Renal pelvis (tissue), 12 donors: ENCODE measurements around the gene PAPPA2. TPM values are rescaled to one million over a fixed set of nuclear protein-coding genes. Genes with fewer than 3 reads are reported as not detected.
A peak's percentile ranks its signal among the peaks of the same experiment; 100 is the strongest.
"Not testable (repeated sequence)": the region's sequence is repeated elsewhere in the genome, so short reads cannot be mapped to it uniquely, and the experiment has no call there.

Experiments
- DNase-seq: peaks from one replicate; pipeline ENCODE4 v3.0.0-alpha.2; 2013
- long read RNA-seq, 16 experiments: transcript quantifications; one replicate each; lab custom pipeline, GENCODE V29; 2026
- polyA plus RNA-seq, 3 donors: library from polyadenylated mRNA; unstranded; fragments of 120-200 nt; gene quantifications; one replicate each; pipeline ENCODE4 v1.2.1, GENCODE V29; 2013; ENCODE audit not compliant: insufficient read length in 3 of 3

PAPPA2 gene, protein sequence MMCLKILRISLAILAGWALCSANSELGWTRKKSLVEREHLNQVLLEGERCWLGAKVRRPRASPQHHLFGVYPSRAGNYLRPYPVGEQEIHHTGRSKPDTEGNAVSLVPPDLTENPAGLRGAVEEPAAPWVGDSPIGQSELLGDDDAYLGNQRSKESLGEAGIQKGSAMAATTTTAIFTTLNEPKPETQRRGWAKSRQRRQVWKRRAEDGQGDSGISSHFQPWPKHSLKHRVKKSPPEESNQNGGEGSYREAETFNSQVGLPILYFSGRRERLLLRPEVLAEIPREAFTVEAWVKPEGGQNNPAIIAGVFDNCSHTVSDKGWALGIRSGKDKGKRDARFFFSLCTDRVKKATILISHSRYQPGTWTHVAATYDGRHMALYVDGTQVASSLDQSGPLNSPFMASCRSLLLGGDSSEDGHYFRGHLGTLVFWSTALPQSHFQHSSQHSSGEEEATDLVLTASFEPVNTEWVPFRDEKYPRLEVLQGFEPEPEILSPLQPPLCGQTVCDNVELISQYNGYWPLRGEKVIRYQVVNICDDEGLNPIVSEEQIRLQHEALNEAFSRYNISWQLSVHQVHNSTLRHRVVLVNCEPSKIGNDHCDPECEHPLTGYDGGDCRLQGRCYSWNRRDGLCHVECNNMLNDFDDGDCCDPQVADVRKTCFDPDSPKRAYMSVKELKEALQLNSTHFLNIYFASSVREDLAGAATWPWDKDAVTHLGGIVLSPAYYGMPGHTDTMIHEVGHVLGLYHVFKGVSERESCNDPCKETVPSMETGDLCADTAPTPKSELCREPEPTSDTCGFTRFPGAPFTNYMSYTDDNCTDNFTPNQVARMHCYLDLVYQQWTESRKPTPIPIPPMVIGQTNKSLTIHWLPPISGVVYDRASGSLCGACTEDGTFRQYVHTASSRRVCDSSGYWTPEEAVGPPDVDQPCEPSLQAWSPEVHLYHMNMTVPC (N-terminal part only)
- polyA plus RNA-seq, result 10 to 100 TPM; 33.2 to 46.0 (median 45.4) TPM
- long read RNA-seq, donor 1, partial matches to known transcripts, result 12 of 16 reads
- long read RNA-seq, donor 1, other reads (novel, unspliced or antisense), result 0 of 16 reads
- long read RNA-seq, donor 2, transcript PAPPA2-204 (2 exons, 580 nt), result major isoform, 10 of 10 reads
- long read RNA-seq, donor 2, partial matches to known transcripts, result 0 of 10 reads
- long read RNA-seq, donor 2, other reads (novel, unspliced or antisense), result 0 of 10 reads
- long read RNA-seq, donor 3, partial matches to known transcripts, result 0 of 4 reads
- long read RNA-seq, donor 3, other reads (novel, unspliced or antisense), result 0 of 4 reads
- long read RNA-seq, donor 4, partial matches to known transcripts, result 0 of 1 reads
- long read RNA-seq, donor 4, other reads (novel, unspliced or antisense), result 0 of 1 reads
- long read RNA-seq, donor 5, partial matches to known transcripts, result 0 of 1 reads
- long read RNA-seq, donor 5, other reads (novel, unspliced or antisense), result 0 of 1 reads
- long read RNA-seq, donor 6, transcript PAPPA2-204 (2 exons, 580 nt), result major isoform, 6 of 15 reads
- long read RNA-seq, donor 6, partial matches to known transcripts, result 9 of 15 reads
- long read RNA-seq, donor 6, other reads (novel, unspliced or antisense), result 0 of 15 reads
- long read RNA-seq, donor 7, full-length matches to known transcripts, result 7 of 12 reads
- long read RNA-seq, donor 7, partial matches to known transcripts, result 5 of 12 reads
- long read RNA-seq, donor 7, other reads (novel, unspliced or antisense), result 0 of 12 reads
- long read RNA-seq, donor 8, result 0 reads
- long read RNA-seq, donor 9, transcript PAPPA2-204 (2 exons, 580 nt), result major isoform, 5 of 10 reads
- long read RNA-seq, donor 9, partial matches to known transcripts, result 5 of 10 reads
- long read RNA-seq, donor 9, other reads (novel, unspliced or antisense), result 0 of 10 reads
- long read RNA-seq, donor 10, full-length matches to known transcripts, result 1 of 1 reads
- long read RNA-seq, donor 10, partial matches to known transcripts, result 0 of 1 reads
- long read RNA-seq, donor 10, other reads (novel, unspliced or antisense), result 0 of 1 reads
- long read RNA-seq, donor 11, partial matches to known transcripts, result 11 of 12 reads
- long read RNA-seq, donor 11, other reads (novel, unspliced or antisense), result 0 of 12 reads
- long read RNA-seq, donor 12, full-length matches to known transcripts, result 6 of 29 reads
- long read RNA-seq, donor 12, partial matches to known transcripts, result 23 of 29 reads
- long read RNA-seq, donor 12, other reads (novel, unspliced or antisense), result 0 of 29 reads
- long read RNA-seq, donor 13, transcript PAPPA2-204 (2 exons, 580 nt), result major isoform, 5 of 5 reads
- long read RNA-seq, donor 13, partial matches to known transcripts, result 0 of 5 reads
- long read RNA-seq, donor 13, other reads (novel, unspliced or antisense), result 0 of 5 reads
- long read RNA-seq, donor 14, result 0 reads
- long read RNA-seq, donor 15, full-length matches to known transcripts, result 4 of 21 reads
- long read RNA-seq, donor 15, partial matches to known transcripts, result 17 of 21 reads
- long read RNA-seq, donor 15, other reads (novel, unspliced or antisense), result 0 of 21 reads
- long read RNA-seq, donor 16, full-length matches to known transcripts, result 7 of 28 reads
- long read RNA-seq, donor 16, partial matches to known transcripts, result 21 of 28 reads
- long read RNA-seq, donor 16, other reads (novel, unspliced or antisense), result 0 of 28 reads

DNA sequence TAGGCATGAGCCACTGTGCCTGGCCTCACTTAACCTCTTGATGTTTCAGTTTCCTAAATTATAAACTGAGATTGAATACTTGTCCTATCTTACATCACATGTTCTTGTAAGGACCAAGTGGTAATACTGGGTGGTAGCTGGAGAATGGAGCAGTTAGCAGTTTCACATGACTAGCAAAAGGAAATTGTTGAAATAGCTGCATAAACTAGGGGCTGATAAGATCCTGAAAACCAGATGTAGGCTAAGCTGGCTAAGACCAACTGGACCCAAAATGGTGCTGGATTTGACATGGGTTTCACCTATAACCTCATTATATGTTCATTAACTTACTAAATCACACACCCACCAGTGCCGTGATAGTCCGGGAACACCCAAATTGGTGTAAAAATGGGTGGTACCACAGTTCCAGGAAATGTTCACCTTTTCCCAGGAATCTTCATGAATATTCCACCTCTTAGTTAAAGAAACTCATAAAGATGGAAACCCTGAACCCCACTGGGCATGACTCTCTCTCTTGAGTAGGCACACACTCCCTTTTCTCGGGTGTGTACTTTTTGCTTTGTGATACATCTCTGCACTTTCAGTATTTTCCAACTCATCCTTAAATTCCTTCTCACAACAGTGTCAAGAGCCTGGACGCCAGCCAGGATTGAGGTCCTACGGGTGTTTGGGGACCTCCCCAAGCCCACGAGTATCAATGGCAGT is at the start of gene PAPPA2:
Gene PAPPA2 (plus strand): TSS at position 502 of the 705 bp plus-strand sequence. CDS start 93,148 bp downstream, outside the sequence.
- no peak for DNase-seq

DNA sequence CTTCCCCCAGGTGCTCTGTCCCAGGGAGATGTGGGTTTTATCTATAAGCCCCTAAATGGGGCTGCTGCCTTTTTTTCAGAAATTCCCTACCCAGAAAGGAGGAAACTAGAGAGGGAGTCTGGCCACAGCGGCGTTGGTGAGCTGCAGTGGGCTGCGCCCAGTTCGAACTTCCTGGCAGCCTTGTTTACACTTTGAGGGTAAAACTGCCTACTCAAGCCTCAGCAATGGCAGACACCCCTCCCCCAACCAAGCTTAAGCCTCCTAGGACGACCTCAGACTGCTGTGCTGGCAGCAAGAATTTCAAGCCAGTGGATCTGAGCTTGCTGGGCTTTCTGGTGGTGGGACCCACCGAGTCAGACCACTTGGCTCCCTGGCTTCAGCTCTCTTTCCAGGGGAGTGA is 46.2 kb upstream of the PAPPA2 start:
- no peak for DNase-seq

DNA sequence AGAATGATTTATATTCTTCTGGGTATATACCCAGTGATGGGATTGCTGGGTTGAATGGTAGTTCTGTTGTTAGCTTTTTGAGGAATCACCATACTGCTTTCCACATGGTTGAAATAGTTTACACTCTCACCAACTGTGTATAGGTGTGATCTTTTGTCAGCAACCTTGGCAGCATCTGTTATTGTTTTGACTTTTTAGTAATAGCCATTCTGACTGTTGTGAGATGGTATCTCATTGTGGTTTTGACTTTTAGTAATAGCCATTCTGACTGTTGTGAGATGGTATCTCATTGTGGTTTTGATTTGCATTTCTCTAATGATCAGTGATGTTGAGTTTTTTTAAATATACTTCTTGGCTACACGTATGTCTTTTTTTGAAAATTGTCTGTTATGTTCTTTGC is 43.4 kb upstream of the PAPPA2 start:
- not testable (repeated sequence) for DNase-seq

DNA sequence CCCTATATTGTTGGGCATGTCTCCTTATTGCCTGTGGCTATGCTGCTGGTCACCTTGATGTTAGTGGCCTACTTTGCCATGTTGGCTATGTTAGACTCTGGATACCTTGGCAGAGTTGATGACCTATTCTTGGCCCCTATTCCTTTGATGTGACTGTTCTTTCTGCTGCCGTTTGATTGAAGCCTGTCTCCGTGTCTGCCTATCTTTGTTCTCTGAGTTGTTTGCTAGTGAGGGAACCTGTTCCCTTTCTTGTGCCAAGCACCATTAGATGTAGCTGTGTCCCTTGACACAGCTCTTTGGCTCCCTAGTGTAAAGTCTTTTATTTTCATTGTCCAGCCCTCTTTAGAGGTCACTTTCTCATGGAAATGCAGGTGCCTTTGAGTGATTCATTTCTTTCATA is 28.7 kb upstream of the PAPPA2 start:
- DNase-seq, result no peak

DNA sequence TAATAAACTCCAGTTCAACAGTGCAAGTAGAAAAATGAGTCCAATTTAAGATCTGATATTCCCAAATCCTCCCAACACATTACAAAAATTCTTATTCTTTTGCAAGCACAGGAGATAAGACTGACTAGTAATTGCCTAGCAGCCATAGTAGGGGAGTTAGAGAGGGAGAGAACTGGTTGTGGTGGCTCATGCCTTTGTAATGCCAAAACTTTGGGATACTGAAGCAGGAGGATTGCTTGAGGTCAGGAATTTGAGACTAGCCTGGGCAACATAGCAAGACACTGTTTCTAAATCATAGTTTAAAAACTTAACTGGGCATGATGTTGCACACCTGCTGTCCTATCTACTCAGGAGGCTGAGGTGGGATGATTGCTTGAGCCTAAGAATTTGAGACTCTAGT is 26.7 kb upstream of the PAPPA2 start:
- no peak for DNase-seq

DNA sequence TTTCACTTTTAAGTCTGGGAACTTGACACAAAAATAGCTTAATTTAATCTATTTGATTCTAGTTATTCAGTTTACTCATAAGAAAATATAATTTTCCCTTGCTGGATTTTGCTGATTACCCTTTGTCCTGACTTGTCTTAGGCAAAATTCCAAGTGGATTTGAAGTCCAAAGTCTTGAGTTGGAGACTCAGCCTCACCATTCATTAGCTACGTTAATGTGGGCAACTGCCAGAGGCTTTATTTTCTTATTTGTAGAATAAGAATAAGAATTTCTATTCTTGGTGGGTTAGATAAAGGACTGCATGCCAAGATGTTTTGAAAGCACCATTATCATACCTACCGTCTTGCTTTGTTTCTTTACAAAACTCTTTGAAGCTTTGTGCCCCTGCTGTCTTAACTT is 22.8 kb upstream of the PAPPA2 start:
- DNase-seq, result no peak

DNA sequence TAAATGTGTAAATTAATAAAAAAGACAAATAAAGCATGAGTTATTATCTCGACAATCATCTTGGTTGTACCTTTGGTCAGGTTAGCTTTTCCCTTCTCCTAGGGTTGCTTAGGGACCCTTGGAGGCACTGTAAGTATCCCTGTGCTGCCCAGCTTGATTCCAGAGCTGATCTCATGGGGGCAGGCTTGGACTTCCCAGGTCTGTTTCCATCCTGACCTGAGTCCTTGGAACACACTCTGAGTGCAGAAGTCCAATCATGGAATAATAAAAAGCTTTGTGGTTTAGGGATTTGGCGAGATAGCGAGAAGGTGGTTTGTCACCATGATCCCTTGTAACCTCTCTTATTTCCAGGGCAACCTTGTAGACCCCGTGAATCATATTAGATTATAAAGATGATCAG is 18.7 kb upstream of the PAPPA2 start:
- DNase-seq, result no peak

DNA sequence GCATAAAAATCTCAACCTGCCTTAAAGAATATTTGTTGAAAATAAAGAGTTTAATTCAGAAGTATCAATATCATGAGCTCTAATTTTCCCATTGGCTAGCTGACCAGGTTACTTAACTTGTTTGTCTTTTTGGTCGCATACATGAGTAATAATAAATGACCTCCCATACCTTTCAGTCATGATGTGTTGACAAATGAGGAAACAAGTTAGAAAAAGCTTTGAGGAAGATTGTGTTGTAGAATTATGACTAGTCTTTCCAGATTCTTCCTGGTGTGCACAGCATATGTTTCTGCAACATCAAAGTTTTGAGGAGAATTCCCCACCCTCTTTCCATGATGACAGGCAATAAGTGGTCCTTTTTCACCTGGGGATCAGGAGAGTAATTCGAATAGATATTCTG is 17.6 kb upstream of the PAPPA2 start:
- no peak for DNase-seq

DNA sequence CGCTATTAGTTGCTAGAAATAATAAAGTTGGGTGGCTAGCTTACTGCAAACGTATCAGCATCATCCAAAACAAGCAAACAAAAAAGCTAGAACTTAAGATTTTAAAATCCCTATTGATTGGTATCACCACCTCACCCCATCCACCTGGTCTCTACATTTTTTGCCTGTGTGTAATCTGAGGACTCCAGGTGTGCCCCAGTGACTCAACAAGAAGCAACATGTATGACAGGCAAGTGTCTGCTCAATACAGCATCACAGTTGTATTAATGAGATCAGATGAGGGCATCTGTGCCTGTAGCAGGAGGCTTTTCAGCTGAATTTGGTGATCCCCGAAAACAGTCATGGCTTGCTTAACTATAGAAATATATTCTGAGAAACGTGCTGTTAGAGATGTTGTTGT is 14.6 kb upstream of the PAPPA2 start:
- no peak for DNase-seq

DNA sequence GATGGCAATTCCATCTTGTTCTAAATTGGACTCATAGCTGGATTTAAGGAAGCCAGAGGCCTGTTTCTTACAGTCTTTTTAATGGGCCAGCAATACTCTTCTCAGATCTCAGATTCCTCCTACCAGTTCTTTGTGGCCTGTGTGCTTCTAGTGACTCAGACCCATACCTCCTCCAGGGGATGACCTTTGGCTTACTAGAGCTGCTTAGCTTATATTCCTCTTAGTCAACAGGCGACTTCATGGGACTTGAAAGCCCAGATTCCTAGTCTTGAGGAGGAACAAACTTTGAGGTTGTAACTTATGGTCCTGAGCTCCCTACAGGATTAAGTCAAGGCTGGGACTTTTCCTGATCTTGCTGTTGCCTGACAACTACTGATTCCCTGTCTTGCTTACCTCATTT is 12.4 kb upstream of the PAPPA2 start:
- no peak for DNase-seq

DNA sequence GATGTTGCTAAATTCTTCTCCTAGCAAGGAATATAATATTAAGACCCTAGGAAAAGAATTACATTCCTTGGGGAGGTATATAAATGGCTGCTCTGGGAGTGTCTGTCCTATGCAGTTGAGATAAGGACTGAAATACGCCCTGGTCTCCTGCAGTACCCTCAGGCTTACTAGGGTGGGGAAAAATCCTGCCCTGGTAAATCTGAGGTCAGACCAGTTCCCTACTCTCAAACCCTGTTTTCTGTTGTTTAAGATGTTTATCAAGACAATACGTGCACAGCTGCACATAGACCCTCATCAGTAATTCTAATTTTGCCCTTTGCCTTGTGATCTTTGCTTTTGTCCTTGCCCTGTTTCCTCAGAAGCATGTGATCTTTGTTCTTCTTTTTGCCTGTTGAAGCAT is 11.2 kb upstream of the PAPPA2 start:
- DNase-seq, result not testable (repeated sequence)

DNA sequence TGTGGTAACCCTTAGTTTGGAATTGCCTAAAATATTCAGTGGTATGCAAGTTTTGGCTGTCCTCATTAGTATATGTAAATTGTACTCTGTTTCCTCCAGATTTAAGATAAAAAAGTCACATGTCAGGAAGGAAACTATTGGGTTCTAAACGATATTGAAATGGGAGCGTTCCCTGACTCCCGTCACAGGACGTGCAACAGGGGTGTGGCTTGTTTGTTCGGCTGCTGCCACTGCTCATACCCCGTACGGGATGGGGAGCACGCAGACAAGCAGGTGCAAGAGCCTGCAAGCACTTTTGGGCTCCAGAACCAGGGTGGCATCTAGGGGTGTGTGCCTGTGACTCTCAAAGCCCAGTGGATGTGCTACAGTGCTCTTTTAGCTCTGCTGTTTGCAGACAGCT is 6.2 kb upstream of the PAPPA2 start:
- no peak for DNase-seq

DNA sequence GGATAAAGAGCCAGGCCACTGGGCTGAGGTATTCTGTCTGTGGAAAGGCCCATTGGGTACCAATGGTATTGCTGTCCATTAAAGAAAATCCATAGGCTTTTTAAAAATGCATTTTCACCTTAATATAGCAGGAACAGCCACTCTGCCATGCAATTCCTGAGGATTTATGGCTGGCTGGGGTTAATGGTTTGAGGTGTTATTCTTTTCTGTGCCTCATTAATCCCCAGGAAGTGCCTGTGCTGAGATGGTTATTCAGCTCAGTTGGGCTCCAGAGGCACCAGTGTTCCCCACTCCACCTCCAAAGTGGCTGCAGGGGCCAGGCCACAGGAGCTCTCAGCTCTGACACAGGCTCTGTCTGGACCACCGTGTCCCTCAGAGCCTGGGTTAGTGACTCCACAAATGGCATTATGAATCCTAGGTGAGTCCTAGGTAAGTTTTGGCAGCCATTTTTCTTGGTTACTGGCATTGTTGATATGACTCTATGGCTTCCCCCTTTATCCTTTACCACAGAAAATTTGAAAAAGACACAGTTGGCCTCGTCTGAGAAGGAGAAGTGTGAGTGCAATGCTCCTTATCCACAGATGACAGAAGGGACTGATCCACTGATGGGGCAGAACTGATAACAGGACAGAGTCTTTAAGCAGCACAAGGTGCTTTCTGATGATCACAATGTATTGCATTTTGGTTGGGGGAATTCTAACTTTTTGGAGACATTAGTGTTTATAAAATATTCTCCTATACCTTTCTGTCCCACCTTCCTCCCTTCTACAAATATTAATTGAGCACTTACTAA is 2.2 kb upstream of the PAPPA2 start:
- DNase-seq, result peak; percentile 87

DNA sequence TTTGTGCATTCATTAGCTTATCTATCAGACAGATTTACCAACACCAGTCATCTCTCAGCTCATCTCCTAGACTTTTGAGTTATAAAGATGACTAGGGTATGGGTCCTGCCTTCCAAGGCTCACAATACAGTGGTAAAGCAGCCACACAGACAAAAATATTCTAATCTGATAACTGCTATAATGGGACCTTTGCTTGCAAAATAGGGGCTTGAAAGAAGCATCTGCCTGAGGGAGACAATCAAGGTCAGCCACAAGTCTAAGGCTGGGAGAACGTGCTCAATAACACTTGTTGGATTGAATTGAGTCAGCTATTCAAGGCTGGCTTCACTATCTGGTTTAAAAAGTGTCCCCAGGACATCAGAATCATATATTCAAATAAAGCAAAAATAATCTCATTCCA is 1.4 kb upstream of the PAPPA2 start:
- no peak for DNase-seq

DNA sequence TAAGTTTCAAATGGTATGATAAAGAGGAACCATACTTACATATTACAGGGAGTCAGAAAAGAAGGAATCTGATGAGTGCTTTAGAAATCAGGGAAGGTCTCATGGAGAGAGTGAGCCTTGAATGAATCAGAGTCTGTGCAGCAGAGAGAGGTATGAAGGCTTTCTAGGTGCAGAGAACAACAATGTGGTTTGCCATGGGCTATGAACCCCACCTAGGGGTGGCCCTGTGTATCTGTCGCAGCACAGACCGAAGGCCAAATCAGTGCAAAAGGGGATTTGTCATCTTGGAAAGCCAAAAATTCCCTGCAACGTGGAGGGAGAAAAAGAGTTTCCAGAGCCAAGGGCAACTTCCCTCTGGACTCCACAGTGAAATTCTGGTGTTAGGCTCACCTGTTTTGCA is 3.5 kb downstream of the PAPPA2 start:
- no peak for DNase-seq

DNA sequence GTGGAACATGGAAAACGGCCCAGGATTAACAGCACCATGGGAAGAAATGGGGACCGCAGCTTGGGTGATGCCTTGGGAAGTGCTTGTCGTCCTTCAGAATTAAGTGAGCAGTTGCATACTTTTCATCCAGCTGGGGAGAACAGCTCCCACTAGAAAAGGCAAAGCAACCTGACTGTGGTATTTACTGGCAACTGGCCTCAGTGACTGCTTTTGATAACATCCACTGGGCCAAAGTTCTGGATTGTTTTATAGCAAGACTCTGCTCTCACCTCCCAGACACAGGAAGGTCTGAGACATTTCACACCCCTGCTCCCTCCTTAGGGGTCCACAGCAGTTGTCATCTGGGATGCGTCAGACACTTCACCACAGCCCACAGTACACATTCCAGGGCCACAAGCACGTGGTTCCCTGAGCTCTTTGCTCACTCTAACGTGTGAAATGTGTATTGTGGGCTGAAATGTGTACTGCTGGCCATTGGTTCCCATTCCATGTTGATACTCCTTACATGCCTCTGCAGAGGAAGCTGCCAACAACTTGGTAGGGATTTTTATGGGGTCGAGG is 6.6 kb downstream of the PAPPA2 start:
- DNase-seq, result no peak
